ENCODE data around the gene ZNF219. TPM values are rescaled to one million over a fixed set of nuclear protein-coding genes. Genes with fewer than 3 reads are reported as not detected.

The ZNF219 gene
- total RNA-seq, 2 donors from 2014 or later, result 43.4 to 59.6 TPM

DNA sequence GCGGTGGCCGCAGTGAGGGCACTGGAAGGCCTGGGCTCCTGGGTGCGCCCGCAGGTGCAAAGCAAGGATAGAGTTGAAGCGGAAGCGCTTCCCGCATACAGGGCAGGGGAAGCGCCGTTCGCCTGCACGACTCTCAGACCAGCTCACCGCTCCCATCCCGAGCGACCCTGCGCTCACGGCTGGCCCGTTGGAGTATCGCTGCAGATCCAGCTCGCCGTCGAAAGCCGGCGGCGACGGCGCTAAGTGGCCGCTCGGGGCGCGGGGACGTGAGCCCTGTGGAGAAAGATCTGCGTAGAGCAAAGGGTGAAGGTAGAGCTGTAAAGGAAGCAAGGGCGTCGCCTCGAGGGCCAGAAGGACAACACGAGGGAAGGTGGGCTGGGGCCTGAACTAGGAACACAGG lies 5.4 kb downstream of the ZNF219 start:
- Mint-ChIP-seq H3K36me3 (ENCODE audit: low read depth) (peaks cover 39% of the 10 kb centered on the region), H3K27ac (no peak overlapping the region), H3K4me3 (peak overlapping the region; percentile 54), H3K27me3 (ENCODE audit: insufficient read depth) (peaks cover 17% of the 10 kb centered on the region), H3K4me1 (peaks cover 35% of the 10 kb centered on the region), H3K9me3 (no peaks in the 10 kb centered on the region)
- Histone ChIP-seq H3K9me3 (ENCODE audit: control insufficient read depth, low read length) (no peaks in the 10 kb centered on the region), H3K9ac (ENCODE audit: extremely low read depth, low read length, poor library complexity, severe bottlenecking) (no peak overlapping the region), H3K4me3 (ENCODE audit: low read length) (peak overlapping the region; percentile 76), H3K27ac (ENCODE audit: low read depth, low read length) (no peak overlapping the region), H3K27me3 (ENCODE audit: control insufficient read depth, insufficient read depth, low read length, poor library complexity, severe bottlenecking) (no peaks in the 10 kb centered on the region), H3K4me1 (ENCODE audit: control insufficient read depth, insufficient read depth, low read length) (peaks cover 17% of the 10 kb centered on the region), H3K36me3 (ENCODE audit: control insufficient read depth, insufficient read depth, low read length) (peaks cover 49% of the 10 kb centered on the region)
- TF ChIP-seq, protein P1, sequence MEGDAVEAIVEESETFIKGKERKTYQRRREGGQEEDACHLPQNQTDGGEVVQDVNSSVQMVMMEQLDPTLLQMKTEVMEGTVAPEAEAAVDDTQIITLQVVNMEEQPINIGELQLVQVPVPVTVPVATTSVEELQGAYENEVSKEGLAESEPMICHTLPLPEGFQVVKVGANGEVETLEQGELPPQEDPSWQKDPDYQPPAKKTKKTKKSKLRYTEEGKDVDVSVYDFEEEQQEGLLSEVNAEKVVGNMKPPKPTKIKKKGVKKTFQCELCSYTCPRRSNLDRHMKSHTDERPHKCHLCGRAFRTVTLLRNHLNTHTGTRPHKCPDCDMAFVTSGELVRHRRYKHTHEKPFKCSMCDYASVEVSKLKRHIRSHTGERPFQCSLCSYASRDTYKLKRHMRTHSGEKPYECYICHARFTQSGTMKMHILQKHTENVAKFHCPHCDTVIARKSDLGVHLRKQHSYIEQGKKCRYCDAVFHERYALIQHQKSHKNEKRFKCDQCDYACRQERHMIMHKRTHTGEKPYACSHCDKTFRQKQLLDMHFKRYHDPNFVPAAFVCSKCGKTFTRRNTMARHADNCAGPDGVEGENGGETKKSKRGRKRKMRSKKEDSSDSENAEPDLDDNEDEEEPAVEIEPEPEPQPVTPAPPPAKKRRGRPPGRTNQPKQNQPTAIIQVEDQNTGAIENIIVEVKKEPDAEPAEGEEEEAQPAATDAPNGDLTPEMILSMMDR (conservative IDR thresholded peaks at IDR 0.05), result no peak
- DNase-seq, result no peak
- 87 to 93% methylated on average over 20 to 36 of the region's 36 CpGs for WGBS, 2 experiments (ENCODE audit: insufficient coverage in 1 of 2, insufficient read length in 1 of 2)

DNA sequence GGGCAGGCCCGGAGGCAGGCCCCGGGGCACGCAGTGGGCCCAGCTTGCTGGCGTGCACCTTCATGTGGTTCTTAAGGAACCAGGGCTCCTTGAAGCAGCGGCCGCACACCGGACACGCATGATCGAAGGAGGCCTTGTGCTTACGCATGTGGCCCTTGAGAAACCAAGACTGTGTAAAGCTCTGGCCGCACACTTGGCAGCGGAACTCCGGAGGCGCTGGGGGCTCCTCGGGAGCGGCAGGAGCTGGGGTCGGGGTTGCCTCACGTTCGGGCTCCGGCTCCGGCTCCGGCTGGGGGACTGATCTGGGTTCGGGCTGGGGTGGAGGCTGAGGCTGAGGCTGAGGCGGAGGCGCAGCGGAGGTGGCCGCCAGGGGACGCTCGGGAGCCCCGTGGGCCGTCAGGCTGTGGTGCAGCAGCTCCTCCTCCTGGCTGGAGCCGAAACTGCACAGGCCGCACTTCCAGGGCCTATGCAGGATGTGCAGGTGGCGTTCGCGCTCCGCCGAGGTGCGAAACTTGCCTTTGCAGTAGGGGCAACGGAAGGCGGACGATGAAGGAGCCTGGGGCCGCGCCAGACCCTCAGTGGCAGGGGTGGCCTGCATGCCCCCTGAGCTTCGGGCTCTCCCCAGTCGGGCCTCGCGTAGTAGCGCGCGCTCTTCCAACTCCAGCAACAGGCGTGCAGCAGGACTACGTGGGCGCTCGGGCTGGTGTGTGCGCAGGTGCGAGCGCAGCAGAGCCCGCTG lies 6.0 kb downstream of the ZNF219 start:
- Histone ChIP-seq H3K9me3 (ENCODE audit: control insufficient read depth, low read length) (no peaks in the 10 kb centered on the region), H3K36me3 (ENCODE audit: control insufficient read depth, insufficient read depth, low read length) (peaks cover 49% of the 10 kb centered on the region), H3K4me1 (ENCODE audit: control insufficient read depth, insufficient read depth, low read length) (peaks cover 17% of the 10 kb centered on the region), H3K9ac (ENCODE audit: extremely low read depth, low read length, poor library complexity, severe bottlenecking) (no peak overlapping the region), H3K27me3 (ENCODE audit: control insufficient read depth, insufficient read depth, low read length, poor library complexity, severe bottlenecking) (no peaks in the 10 kb centered on the region), H3K4me3 (ENCODE audit: low read length) (no peak overlapping the region), H3K27ac (ENCODE audit: low read depth, low read length) (no peak overlapping the region)
- peaks cover 16% of the 10 kb centered on the region for H3K27me3 Mint-ChIP-seq (ENCODE audit: insufficient read depth)
- H3K36me3 Mint-ChIP-seq (ENCODE audit: low read depth), result peaks cover 42% of the 10 kb centered on the region
- TF ChIP-seq, protein P1 (conservative IDR thresholded peaks at IDR 0.05), result peak; percentile 100
- H3K9me3 Mint-ChIP-seq, result no peaks in the 10 kb centered on the region
- peak overlapping the region; percentile 54 for H3K4me3 Mint-ChIP-seq
- H3K4me1 Mint-ChIP-seq, result peaks cover 35% of the 10 kb centered on the region
- H3K27ac Mint-ChIP-seq, result peak overlapping the region; percentile 79
- 74 to 98% methylated on average over 17 to 59 of the region's 59 CpGs for WGBS, 2 experiments (ENCODE audit: insufficient coverage in 1 of 2, insufficient read length in 1 of 2)
- peak; percentile 96 for DNase-seq

GRCh38 chr14:21091821-21092272 lies 6.6 kb downstream of the ZNF219 start:
- Mint-ChIP-seq H3K27ac (no peak overlapping the region), H3K36me3 (ENCODE audit: low read depth) (peaks cover 46% of the 10 kb centered on the region), H3K4me3 (no peak overlapping the region), H3K27me3 (ENCODE audit: insufficient read depth) (peaks cover 10% of the 10 kb centered on the region), H3K4me1 (peaks cover 29% of the 10 kb centered on the region), H3K9me3 (no peaks in the 10 kb centered on the region)
- TF ChIP-seq, protein P1 (conservative IDR thresholded peaks at IDR 0.05), result no peak
- Histone ChIP-seq H3K36me3 (ENCODE audit: control insufficient read depth, insufficient read depth, low read length) (peaks cover 54% of the 10 kb centered on the region), H3K9me3 (ENCODE audit: control insufficient read depth, low read length) (no peaks in the 10 kb centered on the region), H3K27ac (ENCODE audit: low read depth, low read length) (no peak overlapping the region), H3K4me1 (ENCODE audit: control insufficient read depth, insufficient read depth, low read length) (peaks cover 17% of the 10 kb centered on the region), H3K9ac (ENCODE audit: extremely low read depth, low read length, poor library complexity, severe bottlenecking) (no peak overlapping the region), H3K4me3 (ENCODE audit: low read length) (no peak overlapping the region), H3K27me3 (ENCODE audit: control insufficient read depth, insufficient read depth, low read length, poor library complexity, severe bottlenecking) (no peaks in the 10 kb centered on the region)
- no peak for DNase-seq
- WGBS, 2 experiments (ENCODE audit: insufficient coverage in 1 of 2, insufficient read length in 1 of 2), result 95% methylated on average over 25 to 42 of the region's 42 CpGs

Data from endodermal cell (in vitro differentiated cells).